ENCODE measurements around the gene ADAMTS7. TPM values are rescaled to one million over a fixed set of nuclear protein-coding genes. Genes with fewer than 3 reads are reported as not detected.
"Not testable (repeated sequence)": the region's sequence is repeated elsewhere in the genome, so short reads cannot be mapped to it uniquely, and the experiment has no call there.

ADAMTS7 gene
- total RNA-seq, 1 donor from 2014 or later, result 55.1 TPM

GRCh38 chr15:78762985-78763795 is 48.1 kb downstream of the ADAMTS7 start:
- Mint-ChIP-seq H3K9me3 (ENCODE audit: unreplicated experiment) (no peaks in the 10 kb centered on the region), H3K4me1 (ENCODE audit: unreplicated experiment) (peaks cover 8% of the 10 kb centered on the region), H3K36me3 (ENCODE audit: low read depth, unreplicated experiment) (peaks cover 4% of the 10 kb centered on the region), H3K27ac (ENCODE audit: unreplicated experiment) (no peak overlapping the region), H3K27me3 (ENCODE audit: unreplicated experiment) (peaks cover 13% of the 10 kb centered on the region), H3K4me3 (ENCODE audit: unreplicated experiment) (no peak overlapping the region)
- DNase-seq (ENCODE audit: low spot score), result no peak
- TF ChIP-seq CTCF (IDR thresholded peaks at IDR 0.05; ENCODE audit: unreplicated experiment), result no peak

GRCh38 chr15:78762386-78762961 is 48.8 kb downstream of the ADAMTS7 start:
- H3K4me3 Mint-ChIP-seq (ENCODE audit: unreplicated experiment), result not testable (repeated sequence)

GRCh38 chr15:78761891-78762385 is 49.3 kb downstream of the ADAMTS7 start:
- Mint-ChIP-seq H3K9me3 (ENCODE audit: unreplicated experiment) (no peaks in the 10 kb centered on the region), H3K4me1 (ENCODE audit: unreplicated experiment) (peaks cover 8% of the 10 kb centered on the region), H3K27ac (ENCODE audit: unreplicated experiment) (no peak overlapping the region), H3K36me3 (ENCODE audit: low read depth, unreplicated experiment) (peaks cover 4% of the 10 kb centered on the region), H3K27me3 (ENCODE audit: unreplicated experiment) (peaks cover 13% of the 10 kb centered on the region), H3K4me3 (ENCODE audit: unreplicated experiment) (no peak overlapping the region)
- no peak for DNase-seq (ENCODE audit: low spot score)
- TF ChIP-seq CTCF (IDR thresholded peaks at IDR 0.05; ENCODE audit: unreplicated experiment), result no peak

More at GRCh38 chr15:78762386-78762961, 48.8 kb downstream of the ADAMTS7 start:
- peaks cover 13% of the 10 kb centered on the region for H3K27me3 Mint-ChIP-seq (ENCODE audit: unreplicated experiment)
- not testable (repeated sequence) for H3K9me3 Mint-ChIP-seq (ENCODE audit: unreplicated experiment); H3K4me1 Mint-ChIP-seq (ENCODE audit: unreplicated experiment); H3K27ac Mint-ChIP-seq (ENCODE audit: unreplicated experiment); H3K36me3 Mint-ChIP-seq (ENCODE audit: low read depth, unreplicated experiment); DNase-seq (ENCODE audit: low spot score)

- DNase-seq (ENCODE audit: low spot score); H3K36me3 Mint-ChIP-seq (ENCODE audit: low read depth, unreplicated experiment); H3K27ac Mint-ChIP-seq (ENCODE audit: unreplicated experiment); H3K4me3 Mint-ChIP-seq (ENCODE audit: unreplicated experiment); H3K9me3 Mint-ChIP-seq (ENCODE audit: unreplicated experiment); H3K4me1 Mint-ChIP-seq (ENCODE audit: unreplicated experiment): not testable (repeated sequence)
- H3K27me3 Mint-ChIP-seq (ENCODE audit: unreplicated experiment), result peaks cover 13% of the 10 kb centered on the region
Measured at GRCh38 chr15:78761475-78761874, 49.8 kb downstream of the ADAMTS7 start.

- no peak for DNase-seq (ENCODE audit: low spot score)
Measured at GRCh38 chr15:78761020-78761419, 50.2 kb downstream of the ADAMTS7 start.

GRCh38 chr15:78760091-78760882 is 51.0 kb downstream of the ADAMTS7 start:
- H3K27ac Mint-ChIP-seq (ENCODE audit: unreplicated experiment), result peak overlapping the region; percentile 61

More at GRCh38 chr15:78761020-78761419, 50.2 kb downstream of the ADAMTS7 start:
- no peak for TF ChIP-seq CTCF (IDR thresholded peaks at IDR 0.05; ENCODE audit: unreplicated experiment)
- peaks cover 4% of the 10 kb centered on the region for H3K36me3 Mint-ChIP-seq (ENCODE audit: low read depth, unreplicated experiment)
- H3K27ac Mint-ChIP-seq (ENCODE audit: unreplicated experiment), result no peak overlapping the region
- peaks cover 13% of the 10 kb centered on the region for H3K27me3 Mint-ChIP-seq (ENCODE audit: unreplicated experiment)
- H3K9me3 Mint-ChIP-seq (ENCODE audit: unreplicated experiment), result no peaks in the 10 kb centered on the region
- H3K4me3 Mint-ChIP-seq (ENCODE audit: unreplicated experiment), result no peak overlapping the region
- peaks cover 8% of the 10 kb centered on the region for H3K4me1 Mint-ChIP-seq (ENCODE audit: unreplicated experiment)

GRCh38 chr15:78759361-78759998 is 51.8 kb downstream of the ADAMTS7 start:
- not testable (repeated sequence) for DNase-seq (ENCODE audit: low spot score); H3K4me1 Mint-ChIP-seq (ENCODE audit: unreplicated experiment); H3K4me3 Mint-ChIP-seq (ENCODE audit: unreplicated experiment); H3K36me3 Mint-ChIP-seq (ENCODE audit: low read depth, unreplicated experiment); H3K9me3 Mint-ChIP-seq (ENCODE audit: unreplicated experiment); H3K27ac Mint-ChIP-seq (ENCODE audit: unreplicated experiment)
- peaks cover 13% of the 10 kb centered on the region for H3K27me3 Mint-ChIP-seq (ENCODE audit: unreplicated experiment)

More at GRCh38 chr15:78760091-78760882, 51.0 kb downstream of the ADAMTS7 start:
- not testable (repeated sequence) for H3K9me3 Mint-ChIP-seq (ENCODE audit: unreplicated experiment); H3K4me3 Mint-ChIP-seq (ENCODE audit: unreplicated experiment); H3K4me1 Mint-ChIP-seq (ENCODE audit: unreplicated experiment); H3K36me3 Mint-ChIP-seq (ENCODE audit: low read depth, unreplicated experiment); DNase-seq (ENCODE audit: low spot score)
- peaks cover 13% of the 10 kb centered on the region for H3K27me3 Mint-ChIP-seq (ENCODE audit: unreplicated experiment)

GRCh38 chr15:78758486-78759200 is 52.6 kb downstream of the ADAMTS7 start:
- not testable (repeated sequence) for H3K4me1 Mint-ChIP-seq (ENCODE audit: unreplicated experiment); H3K36me3 Mint-ChIP-seq (ENCODE audit: low read depth, unreplicated experiment); H3K9me3 Mint-ChIP-seq (ENCODE audit: unreplicated experiment); DNase-seq (ENCODE audit: low spot score); H3K27ac Mint-ChIP-seq (ENCODE audit: unreplicated experiment); H3K4me3 Mint-ChIP-seq (ENCODE audit: unreplicated experiment)
- peaks cover 13% of the 10 kb centered on the region for H3K27me3 Mint-ChIP-seq (ENCODE audit: unreplicated experiment)
